GM19193 (cell line): ENCODE data around the gene TMEM161A.

Experiments used
- POLR2A ChIP-seq: IDR thresholded peaks from 4 replicates; pipeline ENCODE4 v1.6.1; 2011; ENCODE audit not compliant: insufficient read depth, insufficient read length; ENCODE audit errors: extremely low read depth

Gene TMEM161A

GRCh38 chr19:19142347-19142746 lies 4.1 kb upstream of the TMEM161A start:
- no peak for TF ChIP-seq POLR2A

- TF ChIP-seq POLR2A: no peak
Observed at GRCh38 chr19:19140476-19140875, 2.2 kb upstream of the TMEM161A start.

- TF ChIP-seq POLR2A: no peak
Observed at GRCh38 chr19:19139876-19140229, 1.6 kb upstream of the TMEM161A start.

GRCh38 chr19:19137556-19138108 lies 646 bp downstream of the TMEM161A start:
- no peak for TF ChIP-seq POLR2A

GRCh38 chr19:19134687-19135158 lies 3.6 kb downstream of the TMEM161A start:
- no peak for TF ChIP-seq POLR2A

- no peak for TF ChIP-seq POLR2A
Observed at GRCh38 chr19:19133985-19134384, 4.3 kb downstream of the TMEM161A start.

- no peak for TF ChIP-seq POLR2A
Observed at GRCh38 chr19:19132912-19133311, 5.4 kb downstream of the TMEM161A start.

GRCh38 chr19:19131989-19132388 lies 6.3 kb downstream of the TMEM161A start:
- no peak for TF ChIP-seq POLR2A

- no peak for TF ChIP-seq POLR2A
Observed at GRCh38 chr19:19126102-19126501, 12.2 kb downstream of the TMEM161A start.

- no peak for TF ChIP-seq POLR2A
Observed at GRCh38 chr19:19123386-19123785, 14.9 kb downstream of the TMEM161A start.

- TF ChIP-seq POLR2A: no peak
Observed at GRCh38 chr19:19122902-19123301, 15.4 kb downstream of the TMEM161A start.

GRCh38 chr19:19121371-19121770 lies 16.9 kb downstream of the TMEM161A start:
- TF ChIP-seq POLR2A: no peak

GRCh38 chr19:19120308-19121231 lies 17.7 kb downstream of the TMEM161A start:
- TF ChIP-seq POLR2A: no peak

- TF ChIP-seq POLR2A: no peak
Observed at GRCh38 chr19:19119325-19120237, 18.7 kb downstream of the TMEM161A start.

GRCh38 chr19:19115954-19116353 lies 22.3 kb downstream of the TMEM161A start:
- TF ChIP-seq POLR2A: no peak
